H9 (cell line): ENCODE results near the gene FBXL13. TPM values are rescaled to one million over a fixed set of nuclear protein-coding genes. Genes with fewer than 3 reads are reported as not detected.

Experiments used
- DNase-seq: peaks from one replicate; pipeline ENCODE4 v3.0.0-alpha.2; 2017
- H2AFZ ChIP-seq: one replicate; pipeline ENCODE4 v1.6.1; 2013; ENCODE audit warnings: mild to moderate bottlenecking, low read length, control low read depth, moderate library complexity
- H2AK5ac ChIP-seq: 2 replicates; pipeline ENCODE4 v1.6.1; 2013; ENCODE audit warnings: low read length, control low read depth, mixed read lengths; ENCODE audit not compliant: insufficient read length
- H2BK120ac ChIP-seq: one replicate; pipeline ENCODE4 v1.6.1; 2013; ENCODE audit warnings: low read depth, mild to moderate bottlenecking, low read length, control low read depth, inconsistent platforms; ENCODE audit not compliant: poor library complexity, severe bottlenecking
- H2BK12ac ChIP-seq: 2 replicates; pipeline ENCODE4 v1.6.1; 2013; ENCODE audit warnings: low read length, control low read depth, mixed read lengths, low read depth; ENCODE audit not compliant: insufficient read length
- H2BK15ac ChIP-seq: 2 replicates; pipeline ENCODE4 v1.6.1; 2013; ENCODE audit warnings: low read depth, low read length, control low read depth
- H2BK20ac ChIP-seq: one replicate; pipeline ENCODE4 v1.6.1; 2013; ENCODE audit warnings: low read depth, mild to moderate bottlenecking, low read length, control low read depth, inconsistent platforms; ENCODE audit not compliant: poor library complexity, severe bottlenecking
- H2BK5ac ChIP-seq: 2 replicates; pipeline ENCODE4 v1.6.1; 2013; ENCODE audit warnings: low read length, control low read depth, mixed read lengths; ENCODE audit not compliant: insufficient read length
- H3K14ac ChIP-seq: 2 replicates; pipeline ENCODE4 v1.6.1; 2013; ENCODE audit warnings: low read length, control low read depth; ENCODE audit not compliant: insufficient read depth
- H3K18ac ChIP-seq: 2 replicates; pipeline ENCODE4 v1.6.1; 2013; ENCODE audit warnings: low read depth, mild to moderate bottlenecking, mixed read lengths, low read length, control low read depth; ENCODE audit not compliant: insufficient read length
- H3K23ac ChIP-seq: 2 replicates; pipeline ENCODE4 v1.6.1; 2013; ENCODE audit warnings: low read length, control low read depth, mixed read lengths, low read depth; ENCODE audit not compliant: insufficient read length
- H3K23me2 ChIP-seq: 2 replicates; pipeline ENCODE4 v1.6.1; 2013; ENCODE audit warnings: low read depth, mild to moderate bottlenecking, mixed read lengths, low read length, control low read depth; ENCODE audit not compliant: insufficient read length, poor library complexity, severe bottlenecking
- H3K27ac ChIP-seq: 2 replicates; pipeline ENCODE4 v1.5.1; 2013; ENCODE audit warnings: low read length, control low read depth, mixed read lengths, low read depth; ENCODE audit not compliant: insufficient read length
- H3K27me3 ChIP-seq: 2 replicates; pipeline ENCODE4 v1.6.1; 2013; ENCODE audit warnings: low read length, control low read depth, inconsistent platforms; ENCODE audit not compliant: insufficient read depth
- H3K4ac ChIP-seq: 2 replicates; pipeline ENCODE4 v1.6.1; 2013; ENCODE audit warnings: low read depth, mild to moderate bottlenecking, control low read depth, inconsistent platforms, low read length, moderate library complexity
- H3K4me1 ChIP-seq: 2 replicates; pipeline ENCODE4 v1.6.1; 2013; ENCODE audit warnings: low read length, control low read depth, inconsistent platforms; ENCODE audit not compliant: insufficient read depth
- H3K4me2 ChIP-seq: 2 replicates; pipeline ENCODE4 v1.6.1; 2013; ENCODE audit warnings: low read length, control low read depth, mixed read lengths; ENCODE audit not compliant: insufficient read length, insufficient read depth
- H3K56ac ChIP-seq: 2 replicates; pipeline ENCODE4 v1.6.1; 2013; ENCODE audit warnings: low read depth, mild to moderate bottlenecking, mixed read lengths, low read length, control low read depth; ENCODE audit not compliant: insufficient read length
- H3K79me1 ChIP-seq: 2 replicates; pipeline ENCODE4 v1.6.1; 2013; ENCODE audit warnings: low read depth, mild to moderate bottlenecking, moderate library complexity, low read length, control low read depth, inconsistent platforms; ENCODE audit not compliant: insufficient read depth, poor library complexity, severe bottlenecking
- H3K79me2 ChIP-seq: 2 replicates; pipeline ENCODE4 v1.6.1; 2013; ENCODE audit warnings: low read length, control low read depth, inconsistent platforms; ENCODE audit not compliant: insufficient read depth
- H3K9ac ChIP-seq: 2 replicates; pipeline ENCODE4 v1.6.1; 2013; ENCODE audit warnings: low read length, control low read depth, mixed read lengths; ENCODE audit not compliant: insufficient read length; ENCODE audit errors: extremely low read depth
- H3K9me3 ChIP-seq: one replicate; pipeline ENCODE4 v1.6.1; 2013; ENCODE audit warnings: low read depth, low read length, inconsistent platforms; ENCODE audit not compliant: control insufficient read depth
- H3T11ph ChIP-seq: one replicate; pipeline ENCODE4 v1.6.1; 2013; ENCODE audit warnings: mild to moderate bottlenecking, low read length, control low read depth, inconsistent platforms
- H4K20me1 ChIP-seq: one replicate; pipeline ENCODE4 v1.6.1; 2013; ENCODE audit not compliant: control insufficient read depth, insufficient read length, insufficient read depth
- H4K5ac ChIP-seq: 2 replicates; pipeline ENCODE4 v1.6.1; 2013; ENCODE audit warnings: low read depth, mild to moderate bottlenecking, mixed read lengths, low read length, control low read depth; ENCODE audit not compliant: insufficient read length
- H4K8ac ChIP-seq: replicated peaks from 2 replicates; pipeline ENCODE4 v1.6.1; 2013; ENCODE audit warnings: low read length, control low read depth, mixed read lengths, low read depth; ENCODE audit not compliant: insufficient read length
- H4K91ac ChIP-seq: 2 replicates; pipeline ENCODE4 v1.6.1; 2013; ENCODE audit warnings: low read depth, mild to moderate bottlenecking, moderate library complexity, mixed read lengths, low read length, control low read depth; ENCODE audit not compliant: insufficient read length
- H3K27ac Mint-ChIP-seq, 3 experiments: 2 replicates in 2 of 3; 3 replicates in 1 of 3; pipeline ENCODE4 v1.8.0; 2020 to 2021; ENCODE audit warnings: mixed read lengths in 3 of 3, mild to moderate bottlenecking in 1 of 3, moderate library complexity in 1 of 3
- H3K27me3 Mint-ChIP-seq: 2 replicates; pipeline ENCODE4 v1.8.0; 2021; ENCODE audit warnings: low read depth, mild to moderate bottlenecking, moderate library complexity, mixed read lengths
- H3K36me3 Mint-ChIP-seq, 3 experiments: 2 replicates in 2 of 3; 3 replicates in 1 of 3; pipeline ENCODE4 v1.8.0; 2020 to 2021; ENCODE audit warnings: low read depth in 3 of 3, mixed read lengths in 3 of 3; ENCODE audit not compliant: insufficient read depth in 1 of 3
- H3K4me1 Mint-ChIP-seq, 2 experiments: 2 replicates each; pipeline ENCODE4 v1.8.0; 2020; ENCODE audit warnings: mixed read lengths in 2 of 2
- H3K4me3 Mint-ChIP-seq, 2 experiments: 2 replicates in 1 of 2; 3 replicates in 1 of 2; pipeline ENCODE4 v1.8.0; 2020 to 2021; ENCODE audit warnings: mild to moderate bottlenecking in 2 of 2, mixed read lengths in 2 of 2, moderate library complexity in 1 of 2
- H3K9me3 Mint-ChIP-seq, 2 experiments: 2 replicates in 1 of 2; 3 replicates in 1 of 2; pipeline ENCODE4 v1.8.0; 2020; ENCODE audit warnings: mild to moderate bottlenecking in 2 of 2, mixed read lengths in 2 of 2, moderate library complexity in 1 of 2
- WGBS: extraction: QIAGEN DNeasy Blood & Tissue Kit; methylation state at CpG from one replicate; pipeline ENCODE4 v1.1.7; 2013; ENCODE audit warnings: missing lambda C conversion rate, low lambda C conversion rate, mixed read lengths; ENCODE audit not compliant: insufficient read length; ENCODE audit errors: extremely low coverage; 5-methylcytosine and 5-hydroxymethylcytosine counted together
- total RNA-seq: library from RNA; stranded (reverse); gene quantifications from 2 replicates; pipeline ENCODE4 v1.2.1, GENCODE V29; 2021
- TF ChIP-seq, protein P1 (sequence below): fragments of 200-600 bp; sonication (generic); conservative IDR thresholded peaks from 3 replicates; pipeline ENCODE4 v1.8.0; 2021; ENCODE audit warnings: antibody characterized with exemption, mild to moderate bottlenecking

Gene FBXL13
- total RNA-seq, 1 experiment from 2014 or later, result 4.4 TPM

DNA sequence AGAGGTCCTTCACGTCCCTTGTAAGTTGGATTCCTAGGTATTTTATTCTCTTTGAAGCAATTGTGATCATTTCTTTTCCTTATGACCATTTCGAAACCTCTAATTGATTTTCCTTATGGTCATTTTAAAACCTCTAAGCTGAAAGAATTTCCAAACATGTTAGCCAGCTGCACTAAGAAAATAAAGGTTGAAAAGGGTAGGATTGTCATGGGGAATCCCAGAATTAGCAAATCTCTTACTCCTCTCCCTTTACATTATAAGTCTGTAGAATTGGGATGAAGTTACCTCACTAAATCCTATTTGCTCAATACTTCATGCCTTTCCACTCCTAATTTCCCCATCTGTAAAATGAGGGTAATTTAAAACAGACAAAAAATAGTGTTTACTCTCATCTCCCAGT, 246.3 kb downstream of the FBXL13 start:
- H3K23me2 ChIP-seq, result no peaks in the 10 kb centered on the region
- H4K5ac ChIP-seq, result no peak overlapping the region
- no peak overlapping the region for H2BK5ac ChIP-seq
- no peak overlapping the region for H3K18ac ChIP-seq
- no peak overlapping the region for H3K4me2 ChIP-seq
- H3K27ac Mint-ChIP-seq, result no peak overlapping the region
- no peak overlapping the region for H3K23ac ChIP-seq
- H2AFZ ChIP-seq, result no peak overlapping the region
- no peak overlapping the region for H3K14ac ChIP-seq
- no peaks in the 10 kb centered on the region for H3K4me1 ChIP-seq
- H2AK5ac ChIP-seq, result no peak overlapping the region
- peaks cover 0 to 12% (median 4%) of the 10 kb centered on the region in 3 experiments; a peak in 5 of 7 replicates for H3K36me3 Mint-ChIP-seq
- WGBS, result no CpG with 5 or more reads among the region's 2 CpGs
- DNase-seq, result no peak
- H3K4me3 Mint-ChIP-seq, result no peak overlapping the region
- no peaks in the 10 kb centered on the region for H3K27me3 Mint-ChIP-seq
- no peaks in the 10 kb centered on the region for H3K79me2 ChIP-seq
- no peak overlapping the region for H3K4ac ChIP-seq
- no peak overlapping the region for H3K56ac ChIP-seq
- H2BK15ac ChIP-seq, result no peak overlapping the region
- H3K9me3 Mint-ChIP-seq, result no peaks in the 10 kb centered on the region
- no peaks in the 10 kb centered on the region for H4K20me1 ChIP-seq
- no peak overlapping the region for H4K8ac ChIP-seq
- H3K27ac ChIP-seq, result no peak overlapping the region
- H2BK120ac ChIP-seq, result no peak overlapping the region
- no peak overlapping the region for H2BK12ac ChIP-seq
- TF ChIP-seq, protein P1, sequence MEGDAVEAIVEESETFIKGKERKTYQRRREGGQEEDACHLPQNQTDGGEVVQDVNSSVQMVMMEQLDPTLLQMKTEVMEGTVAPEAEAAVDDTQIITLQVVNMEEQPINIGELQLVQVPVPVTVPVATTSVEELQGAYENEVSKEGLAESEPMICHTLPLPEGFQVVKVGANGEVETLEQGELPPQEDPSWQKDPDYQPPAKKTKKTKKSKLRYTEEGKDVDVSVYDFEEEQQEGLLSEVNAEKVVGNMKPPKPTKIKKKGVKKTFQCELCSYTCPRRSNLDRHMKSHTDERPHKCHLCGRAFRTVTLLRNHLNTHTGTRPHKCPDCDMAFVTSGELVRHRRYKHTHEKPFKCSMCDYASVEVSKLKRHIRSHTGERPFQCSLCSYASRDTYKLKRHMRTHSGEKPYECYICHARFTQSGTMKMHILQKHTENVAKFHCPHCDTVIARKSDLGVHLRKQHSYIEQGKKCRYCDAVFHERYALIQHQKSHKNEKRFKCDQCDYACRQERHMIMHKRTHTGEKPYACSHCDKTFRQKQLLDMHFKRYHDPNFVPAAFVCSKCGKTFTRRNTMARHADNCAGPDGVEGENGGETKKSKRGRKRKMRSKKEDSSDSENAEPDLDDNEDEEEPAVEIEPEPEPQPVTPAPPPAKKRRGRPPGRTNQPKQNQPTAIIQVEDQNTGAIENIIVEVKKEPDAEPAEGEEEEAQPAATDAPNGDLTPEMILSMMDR, result no peak
- no peak overlapping the region for H4K91ac ChIP-seq
- H2BK20ac ChIP-seq, result no peak overlapping the region
- H3K4me1 Mint-ChIP-seq, result peaks cover 16 to 18% of the 10 kb centered on the region in 2 experiments
- H3K9me3 ChIP-seq, result no peaks in the 10 kb centered on the region
- no peaks in the 10 kb centered on the region for H3K27me3 ChIP-seq
- H3T11ph ChIP-seq, result no peak overlapping the region
- H3K79me1 ChIP-seq, result no peaks in the 10 kb centered on the region
- H3K9ac ChIP-seq, result no peak overlapping the region
